NCI-H82 treated with DMSO at 0.1 percent for 48 hours (cell line): ENCODE data around the gene SFMBT2.

Experiments
- DNase-seq: peaks from one replicate; lab custom pipeline; 2025; ENCODE audit not compliant: unreplicated experiment; lab: John Stamatoyannopoulos, UW

SFMBT2 gene

GRCh38 chr10:7157091-7157490, 253.7 kb downstream of the SFMBT2 start:
- no peak for DNase-seq

DNA sequence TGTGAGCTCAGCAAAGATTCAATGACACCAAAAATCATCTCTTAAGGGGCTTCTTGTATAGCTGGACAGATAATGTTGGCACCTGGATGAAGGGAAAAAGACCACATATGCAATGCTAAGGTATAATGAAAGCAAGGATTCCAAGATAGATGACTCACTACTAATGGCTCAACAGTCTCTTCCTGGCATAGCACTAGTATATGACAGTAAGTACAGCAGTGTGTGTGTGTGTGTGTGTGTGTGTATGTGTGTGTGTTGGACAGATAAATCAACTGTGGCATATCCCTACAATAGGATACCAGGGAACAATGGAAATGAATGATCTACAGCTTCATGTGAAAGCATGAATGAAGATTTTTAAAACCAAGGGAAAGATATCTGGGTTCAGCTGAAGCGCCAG, 257.1 kb downstream of the SFMBT2 start:
- DNase-seq = no peak

DNA sequence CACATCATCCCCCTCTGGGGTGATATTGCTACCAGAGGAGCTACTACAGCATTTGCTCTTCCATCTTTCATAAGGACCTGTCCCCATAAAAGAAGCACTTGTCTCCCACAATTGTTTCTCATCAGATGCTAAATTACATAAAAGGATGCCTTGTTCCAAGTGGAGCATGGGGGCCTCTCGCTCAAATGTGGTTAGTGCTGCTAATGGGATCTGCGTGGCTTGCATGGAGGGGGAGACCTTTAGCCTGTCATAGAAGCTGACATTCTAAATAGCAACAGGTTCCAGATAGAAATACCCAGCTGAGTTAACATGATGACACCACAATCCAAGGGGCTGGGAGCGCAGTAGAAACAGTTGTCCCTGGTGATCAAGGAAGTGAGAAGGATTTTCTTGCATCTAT, 257.9 kb downstream of the SFMBT2 start:
- DNase-seq = no peak

- DNase-seq = no peak
Measured at GRCh38 chr10:7152341-7152740, 258.5 kb downstream of the SFMBT2 start.

DNA sequence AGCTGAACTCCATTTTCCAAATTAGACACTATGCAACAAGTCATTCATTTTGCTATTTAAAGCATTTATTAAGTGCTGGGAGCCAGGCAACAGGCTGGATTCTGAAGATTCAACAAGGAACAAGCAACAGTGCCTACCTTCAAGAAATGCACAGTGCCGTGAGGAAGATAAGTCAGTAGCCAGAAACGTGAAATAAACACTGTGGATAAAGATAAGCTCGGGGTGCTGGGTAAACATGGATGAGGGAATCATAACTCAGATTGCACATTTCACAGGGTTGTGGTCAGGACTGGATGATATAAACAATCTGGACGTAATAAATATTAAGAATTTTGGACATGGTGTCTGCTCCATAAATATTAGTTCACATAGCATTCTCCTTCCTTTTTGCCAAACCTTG, 259.3 kb downstream of the SFMBT2 start:
- no peak for DNase-seq

DNA sequence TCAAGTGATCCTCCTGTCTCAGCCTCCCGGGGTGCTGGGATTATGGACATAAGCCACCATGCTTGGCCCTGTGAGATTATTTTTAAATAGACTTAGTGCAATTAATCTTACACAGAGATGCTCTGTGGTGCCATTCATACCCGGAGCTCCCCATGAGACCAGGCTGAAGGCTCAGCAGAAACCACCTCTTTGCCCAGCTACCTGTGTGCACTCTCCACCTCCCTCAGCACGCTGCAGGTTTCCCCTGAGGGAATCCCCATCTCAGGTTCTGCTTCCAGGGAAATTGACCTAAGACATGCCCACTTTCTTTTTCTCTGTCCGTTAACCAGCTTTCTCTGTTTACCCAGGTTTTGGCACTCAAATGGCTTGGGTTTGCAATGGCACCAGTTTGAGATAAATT, 260.5 kb downstream of the SFMBT2 start:
- no peak for DNase-seq

DNA sequence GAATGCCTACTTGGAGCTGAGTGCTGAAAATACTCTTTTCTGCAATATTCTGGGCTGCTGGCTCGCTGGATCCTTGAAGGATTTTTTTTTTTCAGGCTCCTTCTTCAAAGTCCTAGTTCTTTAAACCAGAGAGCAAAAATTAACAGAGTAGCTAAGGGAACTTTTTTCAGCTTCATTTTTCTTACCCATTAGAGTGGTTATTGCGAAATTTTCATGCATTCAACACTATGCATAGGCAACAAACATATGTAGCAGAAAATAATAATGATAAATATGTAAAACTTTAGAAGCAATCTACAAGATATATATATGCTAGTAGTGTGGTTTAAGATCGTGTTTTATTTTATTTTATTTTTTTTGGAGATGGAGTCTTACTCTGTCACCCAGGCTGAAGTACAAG, 264.6 kb downstream of the SFMBT2 start:
- no peak for DNase-seq

GRCh38 chr10:7136016-7136415, 274.8 kb downstream of the SFMBT2 start:
- no peak for DNase-seq

DNA sequence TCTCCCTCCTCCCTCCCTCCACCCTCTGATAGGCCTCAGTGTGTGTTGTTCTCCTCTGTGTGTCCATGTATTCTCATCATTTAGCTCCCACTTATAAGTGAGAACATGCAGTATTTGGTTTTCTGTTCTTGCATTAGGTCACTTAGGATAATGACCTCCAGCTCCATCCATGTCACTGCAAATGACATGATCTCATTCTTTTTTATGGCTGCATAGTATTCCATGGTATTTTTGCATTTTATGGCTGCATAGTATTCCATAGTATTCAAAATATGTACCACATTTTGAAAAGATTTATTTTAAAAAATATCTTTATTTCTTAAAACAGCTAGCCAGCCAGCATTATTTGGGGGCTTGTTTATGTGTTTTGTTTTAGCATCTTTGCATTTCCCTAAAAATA, 275.6 kb downstream of the SFMBT2 start:
- DNase-seq = no peak

DNA sequence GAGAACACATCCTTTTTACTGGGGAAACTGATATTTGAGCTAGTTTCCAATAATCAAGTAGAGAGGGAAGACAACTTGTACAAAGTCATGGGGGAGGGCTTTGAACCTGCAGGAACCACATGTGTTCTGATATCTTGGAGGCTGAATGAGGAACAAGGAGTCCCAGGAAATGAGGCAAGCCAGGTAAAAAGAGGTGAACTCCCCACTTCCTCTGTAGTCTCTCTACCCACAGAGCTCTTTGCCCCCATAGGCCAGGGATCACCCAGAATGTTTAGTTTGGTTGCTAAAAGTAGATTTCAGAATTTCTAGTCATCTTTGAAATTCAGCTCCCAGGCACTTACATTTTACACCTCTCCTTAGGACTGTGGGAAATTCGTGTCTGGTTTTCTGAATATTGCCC, 276.4 kb downstream of the SFMBT2 start:
- DNase-seq = no peak

GRCh38 chr10:7133958-7134357, 276.9 kb downstream of the SFMBT2 start:
- DNase-seq = no peak

GRCh38 chr10:7133278-7133677, 277.6 kb downstream of the SFMBT2 start:
- DNase-seq = no peak

- no peak for DNase-seq
Measured at GRCh38 chr10:7130191-7130911, 280.5 kb downstream of the SFMBT2 start.

- no peak for DNase-seq
Measured at GRCh38 chr10:7123774-7124173, 287.1 kb downstream of the SFMBT2 start.

GRCh38 chr10:7122561-7122960, 288.3 kb downstream of the SFMBT2 start:
- no peak for DNase-seq

DNA sequence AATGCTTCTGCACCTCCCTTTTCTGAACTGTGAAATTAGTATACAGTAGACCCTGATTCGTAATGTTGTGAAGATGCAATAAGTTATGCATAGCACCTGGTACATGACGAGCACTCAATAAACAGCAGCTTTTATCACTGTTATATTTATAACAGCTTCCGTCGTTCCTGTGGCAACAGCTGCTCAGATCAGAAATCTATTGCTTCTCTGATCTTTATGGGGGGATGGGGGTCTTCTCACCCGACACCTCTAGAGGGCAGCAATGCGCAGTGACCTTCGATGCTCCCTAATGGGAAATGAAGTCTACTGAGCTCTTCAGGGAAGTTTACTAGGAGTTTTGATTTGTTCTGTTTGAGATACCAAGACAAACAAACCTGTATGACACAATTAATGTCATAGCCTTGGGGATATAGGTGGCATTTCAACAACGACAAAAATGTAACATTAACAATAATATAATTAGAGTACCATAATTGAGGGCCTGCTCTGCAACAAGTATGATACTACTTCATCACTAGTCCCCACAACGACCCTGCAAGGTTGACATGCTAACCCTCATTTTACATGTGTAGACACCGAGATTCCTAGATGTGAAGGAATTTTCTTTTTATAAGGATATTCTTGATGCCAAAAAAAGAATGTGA, 289.6 kb downstream of the SFMBT2 start:
- DNase-seq = peak; percentile 0

DNA sequence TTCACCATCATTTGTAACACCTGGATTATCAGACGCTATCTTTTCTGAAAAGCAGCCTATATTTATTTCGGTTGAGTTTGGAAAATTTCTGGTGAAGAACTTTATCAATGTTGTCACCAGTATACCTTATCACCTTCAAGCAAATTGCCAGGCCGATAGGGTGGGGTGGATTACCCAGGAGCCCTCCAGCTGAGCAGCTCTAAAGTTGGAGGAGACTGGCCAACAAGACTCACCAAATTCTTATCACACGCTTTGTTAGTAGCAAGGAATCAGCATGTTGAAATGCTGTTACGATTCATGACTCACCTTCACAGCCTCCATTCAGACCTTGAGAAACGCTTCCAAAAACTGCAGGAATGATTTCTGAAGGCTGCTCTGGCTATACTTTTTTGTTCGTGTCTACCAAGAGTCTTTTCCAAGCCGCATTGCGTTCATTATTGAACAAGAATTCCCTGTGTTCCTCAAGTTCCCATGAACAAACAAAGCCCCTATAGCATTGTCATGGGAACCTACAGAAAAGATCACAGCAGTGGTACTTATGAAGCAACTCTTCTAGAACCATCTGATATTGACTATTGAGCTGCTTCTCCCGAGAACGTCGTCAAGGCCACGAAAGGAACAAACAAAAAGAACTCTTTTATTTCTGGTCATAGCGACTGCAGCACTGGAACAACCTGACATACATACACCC, 291.4 kb downstream of the SFMBT2 start:
- DNase-seq = no peak

- DNase-seq = no peak
Measured at GRCh38 chr10:7117806-7118674, 292.8 kb downstream of the SFMBT2 start.

GRCh38 chr10:7117177-7117799, 293.5 kb downstream of the SFMBT2 start:
- no peak for DNase-seq

DNA sequence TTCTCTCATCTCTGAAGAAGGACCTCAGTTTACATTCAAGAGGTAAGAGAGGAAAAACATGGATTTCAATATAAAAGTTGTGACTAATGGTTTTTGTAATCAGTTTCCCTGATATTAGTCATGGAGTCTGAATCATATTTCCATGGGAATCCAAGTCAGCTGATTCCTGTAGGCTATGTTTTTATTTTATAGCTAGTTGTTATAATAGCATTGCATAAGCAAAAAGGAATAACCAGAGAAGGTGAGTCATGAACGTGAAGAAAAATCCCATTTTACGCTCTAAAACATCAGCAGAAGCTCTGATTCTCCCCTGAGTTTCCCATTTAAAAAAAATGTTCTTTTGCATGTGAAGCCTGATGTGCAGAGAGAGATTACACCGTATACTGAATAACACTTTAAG, 299.3 kb downstream of the SFMBT2 start:
- no peak for DNase-seq

DNA sequence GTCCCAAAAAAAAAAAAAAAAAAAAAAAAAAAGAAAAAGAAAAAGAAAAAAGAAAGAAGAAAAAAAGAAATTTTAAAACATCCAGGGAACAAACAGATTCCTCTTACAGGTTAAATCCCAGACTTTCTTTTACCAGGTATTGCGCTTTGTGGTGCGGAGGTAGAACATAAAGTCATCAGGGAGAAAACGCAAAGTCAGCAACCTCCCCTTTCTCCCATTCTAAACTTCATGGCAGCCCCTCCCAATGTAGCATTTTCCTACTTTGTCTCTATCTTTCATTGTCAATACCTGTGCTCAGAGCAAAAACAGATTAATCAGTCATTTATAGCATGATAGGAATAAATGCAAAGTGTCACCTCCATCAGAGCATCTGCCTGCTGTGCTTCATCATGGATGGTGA, 299.7 kb downstream of the SFMBT2 start:
- no peak for DNase-seq
